DOHH2 (cell line): ENCODE measurements around the gene EPHA2.

ENCODE experiments used
- CTCF ChIP-seq: fragments of 200-600 bp; sonication (generic); IDR thresholded peaks from one replicate; pipeline ENCODE4 v1.5.1; 2014; ENCODE audit warnings: antibody characterized with exemption, mild to moderate bottlenecking, low read depth, low read length; ENCODE audit not compliant: poor library complexity, severe bottlenecking
- EZH2phosphoT487 ChIP-seq: fragments of 200-600 bp; sonication (generic); IDR thresholded peaks from 2 replicates; pipeline ENCODE4 v1.6.1; 2017; ENCODE audit warnings: borderline replicate concordance, mild to moderate bottlenecking, antibody characterized with exemption, low read length, moderate library complexity, mixed read lengths

DNA sequence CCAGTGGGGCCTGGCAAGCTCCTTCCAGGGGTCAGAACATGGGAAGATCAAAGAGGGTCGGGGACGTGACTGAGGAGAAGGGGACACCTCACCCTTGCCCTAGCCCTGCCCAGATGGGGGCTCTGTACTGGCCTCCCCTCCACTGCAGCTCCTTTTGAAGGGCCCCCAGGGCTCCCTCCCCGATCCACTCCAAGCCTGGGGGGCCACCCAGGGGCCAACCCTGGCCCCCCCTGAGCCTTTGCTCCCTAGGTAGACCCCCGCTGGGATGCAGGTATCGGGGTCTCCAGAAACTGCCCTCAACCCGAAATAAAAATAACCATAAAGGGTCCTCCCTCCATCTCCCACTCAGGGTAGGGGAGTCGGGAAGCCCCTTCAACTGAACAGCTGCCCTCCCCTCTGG, 45.0 kb downstream of the EPHA2 start:
- TF ChIP-seq CTCF (no peak), EZH2phosphoT487 (no peak)
